ENCODE measurements around the gene ARHGAP18.

Gene ARHGAP18

DNA sequence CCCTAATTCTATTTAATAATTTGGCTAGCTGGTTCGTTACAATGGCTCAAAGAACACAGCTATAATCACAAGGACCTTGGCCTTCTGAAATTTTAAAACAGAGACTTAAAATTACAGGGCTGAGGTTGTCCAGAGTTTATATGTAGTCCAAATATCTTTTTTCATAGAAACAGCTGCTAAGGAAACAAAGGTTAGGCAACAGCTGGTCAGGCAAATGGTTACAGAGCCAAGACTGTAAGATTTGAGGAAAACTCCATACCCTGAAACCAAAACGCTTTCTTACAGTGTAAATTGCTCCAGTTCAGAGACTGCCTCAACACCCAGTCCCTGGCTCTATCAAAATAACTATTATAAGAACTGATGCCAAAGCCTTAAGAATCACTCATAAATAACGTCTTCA, 9.7 kb upstream of the ARHGAP18 start:
- DNase-seq = no peak

DNA sequence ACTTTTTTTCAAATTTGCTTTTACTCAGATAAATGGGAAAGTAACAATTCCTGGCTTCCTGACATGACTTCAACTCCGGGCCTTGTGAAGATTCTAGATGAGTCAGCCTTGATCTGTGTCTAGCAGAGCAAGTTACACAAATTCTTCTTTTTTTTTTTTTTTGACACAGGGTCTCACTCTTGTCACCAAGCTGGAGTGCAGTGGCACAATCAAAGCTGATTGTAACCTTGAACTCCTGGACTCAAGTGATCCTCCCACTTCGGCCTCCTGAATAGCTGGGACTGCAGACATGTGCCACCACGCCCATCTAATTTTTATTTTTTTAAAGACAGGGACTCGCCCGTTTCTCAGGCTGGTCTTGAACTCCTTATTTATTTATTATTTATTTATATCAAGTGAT, 7.3 kb upstream of the ARHGAP18 start:
- DNase-seq = peak; percentile 51

DNA sequence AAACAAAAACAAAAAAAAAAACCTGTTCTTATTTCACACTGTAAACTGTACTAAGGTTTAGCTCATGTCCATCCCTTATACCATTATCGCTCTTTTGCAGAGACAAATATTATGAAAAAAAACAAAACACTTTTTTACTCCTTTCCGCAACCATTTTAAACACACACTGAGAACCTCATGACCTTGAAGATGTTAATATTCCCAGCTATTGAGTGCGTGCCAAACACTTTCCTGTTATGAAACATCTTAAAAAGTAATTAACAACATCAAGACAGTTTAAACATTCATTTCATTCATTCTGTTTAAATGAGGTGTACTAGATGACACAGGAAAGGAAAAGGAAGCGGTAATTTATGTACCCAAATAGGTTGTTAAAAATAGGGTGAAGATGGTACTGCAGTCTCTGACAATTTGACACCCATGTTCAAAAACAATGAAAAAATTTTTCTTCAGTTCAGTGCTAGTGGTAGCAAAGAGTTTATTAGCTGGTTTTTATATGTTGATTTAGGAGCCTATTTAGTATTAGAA, 3.9 kb upstream of the ARHGAP18 start:
- DNase-seq = no peak

DNA sequence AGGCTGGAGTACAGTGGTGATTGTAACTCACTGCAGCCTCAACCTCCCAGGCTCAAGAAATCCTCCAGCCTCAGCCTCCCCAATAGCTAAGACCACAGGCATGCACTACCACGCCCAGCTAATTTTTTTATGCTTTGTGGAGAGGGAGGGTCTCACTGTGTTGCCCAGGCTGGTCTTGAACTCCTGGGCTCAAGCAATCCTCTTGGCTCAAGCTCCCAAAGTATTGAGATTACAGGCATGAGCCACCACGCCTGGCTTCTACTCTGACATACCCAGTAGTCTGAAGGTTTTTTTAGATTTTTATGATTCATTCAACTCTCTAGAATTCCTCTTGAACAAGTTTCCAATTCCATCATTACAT, 1.3 kb upstream of the ARHGAP18 start:
- DNase-seq = no peak

DNA sequence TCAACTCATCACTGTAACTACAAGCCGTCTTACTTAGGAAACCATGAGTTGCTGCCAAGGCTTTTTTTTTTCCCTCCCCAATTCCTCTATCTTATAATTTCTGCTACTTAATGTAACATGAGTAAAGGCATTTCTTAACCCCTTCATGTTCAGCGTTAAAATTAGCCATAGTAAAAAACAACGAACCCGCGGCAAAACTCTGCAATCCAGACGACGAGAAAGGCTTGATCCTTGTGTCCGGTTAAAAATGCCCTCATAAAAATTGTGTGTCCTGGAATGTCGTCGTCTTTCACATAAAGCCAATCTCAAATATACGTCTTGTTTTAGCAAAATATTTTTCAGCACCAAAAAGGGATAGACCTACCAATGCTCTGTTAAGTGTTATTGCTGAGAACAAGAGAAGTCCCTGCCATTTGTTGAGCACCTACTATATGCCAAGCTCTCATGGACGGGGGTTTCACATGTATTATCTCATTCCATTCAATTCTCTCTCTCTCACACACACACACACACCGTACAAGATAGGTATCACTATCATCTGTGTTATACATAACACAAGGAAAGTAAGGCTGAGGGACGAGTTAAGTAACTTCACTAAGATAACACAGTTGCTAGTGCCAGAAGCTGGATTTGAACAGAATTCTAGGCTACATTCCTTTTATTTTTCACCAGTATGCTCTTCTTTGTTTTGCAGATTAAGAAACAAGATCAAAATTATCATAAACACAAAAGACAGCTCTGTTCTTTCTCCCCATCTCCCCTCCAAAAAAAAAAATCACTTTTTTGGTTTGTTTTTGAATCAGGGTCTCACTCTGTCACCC, 683 bp upstream of the ARHGAP18 start:
- no peak for DNase-seq

DNA sequence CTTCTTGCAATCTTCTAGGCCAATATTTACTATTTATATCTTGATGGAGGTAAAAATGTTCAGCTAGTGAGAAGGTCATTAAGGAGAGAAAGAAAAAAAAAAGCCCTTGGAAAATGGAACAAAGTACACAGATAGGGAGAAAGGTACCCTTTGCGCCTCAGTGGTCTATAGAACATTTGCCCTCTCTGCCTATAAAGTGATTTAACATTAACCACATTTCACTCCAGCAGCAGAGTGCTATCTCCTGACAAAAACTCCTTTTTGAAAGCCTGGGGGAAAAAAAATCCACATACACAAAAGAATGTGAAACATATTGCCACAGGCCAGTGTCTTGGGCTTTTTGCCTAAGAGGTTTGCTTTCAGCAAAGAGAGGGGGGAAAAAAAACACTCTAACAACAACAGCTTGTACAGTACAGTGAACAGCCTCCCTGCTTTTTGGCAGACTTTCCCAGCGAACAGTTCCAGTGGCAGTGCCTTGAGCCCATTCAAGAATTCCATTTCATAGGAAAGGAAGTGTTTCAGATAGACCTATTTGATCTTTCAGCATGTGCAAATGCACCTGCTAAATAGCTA, 695 bp downstream of the ARHGAP18 start:
- peak; percentile 60 for DNase-seq

- DNase-seq = no peak
Measured at GRCh38 chr6:129708496-129709195, 1.3 kb downstream of the ARHGAP18 start.

GRCh38 chr6:129707882-129708495, 2.0 kb downstream of the ARHGAP18 start:
- no peak for DNase-seq

DNA sequence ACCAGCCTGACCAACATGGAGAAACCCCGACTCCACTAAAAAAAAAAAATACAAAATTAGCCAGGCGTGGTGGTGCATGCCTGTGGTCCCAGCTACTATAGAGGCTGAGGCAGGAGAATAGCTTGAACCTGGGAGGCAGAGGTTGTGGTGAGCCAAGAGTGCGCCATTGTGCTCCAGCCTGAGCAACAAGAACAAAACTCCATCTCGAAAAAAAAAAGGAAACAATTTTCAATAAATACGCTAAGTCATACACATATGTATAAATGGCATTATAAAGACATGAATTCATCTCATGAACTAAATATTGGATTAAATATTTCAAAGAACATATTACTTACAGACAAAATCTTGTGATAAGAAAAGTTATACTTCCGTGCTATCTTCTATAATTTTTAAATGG, 2.9 kb downstream of the ARHGAP18 start:
- no peak for DNase-seq

DNA sequence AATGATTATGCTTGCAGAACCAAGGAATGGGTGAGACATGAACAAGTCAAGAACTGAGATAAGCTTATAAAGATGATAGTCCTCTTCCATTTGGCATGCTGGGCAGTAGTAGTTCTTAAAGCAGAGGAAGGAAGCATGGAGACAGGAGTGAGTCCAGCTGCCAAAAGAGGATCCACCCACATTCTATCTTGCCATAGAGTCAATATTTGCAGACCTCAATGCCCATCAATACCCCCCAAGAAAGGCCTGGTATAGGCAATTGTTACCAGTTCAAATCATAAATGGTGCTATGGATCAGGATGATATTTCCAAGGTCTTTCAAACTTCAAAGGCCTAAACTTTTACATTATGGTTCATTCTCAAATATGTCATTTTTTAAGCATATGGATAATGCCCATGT, 4.8 kb downstream of the ARHGAP18 start:
- no peak for DNase-seq

- no peak for DNase-seq
Measured at GRCh38 chr6:129704708-129705107, 5.3 kb downstream of the ARHGAP18 start.

- DNase-seq = peak; percentile 51
Measured at GRCh38 chr6:129701721-129702455, 8.1 kb downstream of the ARHGAP18 start.

GRCh38 chr6:129700666-129701065, 9.3 kb downstream of the ARHGAP18 start:
- DNase-seq = no peak

- no peak for DNase-seq
Measured at GRCh38 chr6:129699659-129700058, 10.3 kb downstream of the ARHGAP18 start.

DNA sequence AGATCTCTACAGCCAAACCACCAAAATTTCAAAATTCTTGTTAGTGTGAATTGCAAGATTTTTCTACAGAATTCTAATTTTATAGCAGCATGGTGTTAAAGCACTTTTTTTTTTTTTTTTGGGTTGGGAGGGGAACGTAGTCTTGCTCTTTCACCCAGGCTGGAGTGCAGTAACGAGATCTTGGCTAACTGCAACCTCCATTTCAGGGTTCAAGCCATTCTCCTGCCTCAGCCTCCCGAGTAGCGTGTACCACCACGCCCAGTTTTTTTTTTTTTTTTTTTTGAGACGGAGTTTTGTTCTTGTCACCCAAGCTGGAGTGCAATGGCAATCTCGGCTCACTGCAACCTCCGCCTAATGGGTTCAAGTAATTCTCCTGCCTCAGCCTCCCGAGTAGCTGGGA, 11.5 kb downstream of the ARHGAP18 start:
- no peak for DNase-seq

DNA sequence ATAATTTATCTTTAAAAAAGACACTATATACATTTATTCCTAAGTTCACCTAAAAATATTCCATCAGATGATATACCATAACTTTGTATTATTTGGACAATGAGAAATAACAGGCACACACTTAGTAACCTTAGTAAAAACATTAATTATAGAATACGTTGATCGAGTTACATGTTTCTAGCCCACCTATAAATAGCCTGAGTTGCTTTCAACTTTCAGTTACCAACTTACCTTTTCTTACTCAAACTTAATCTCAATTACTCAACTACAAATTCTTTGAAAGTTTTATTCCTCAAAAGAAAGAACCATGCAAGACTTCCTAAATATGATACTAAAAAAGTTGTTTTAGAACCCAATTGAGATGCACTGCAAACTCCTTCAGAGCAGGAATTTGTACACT, 12.2 kb downstream of the ARHGAP18 start:
- DNase-seq = no peak

DNA sequence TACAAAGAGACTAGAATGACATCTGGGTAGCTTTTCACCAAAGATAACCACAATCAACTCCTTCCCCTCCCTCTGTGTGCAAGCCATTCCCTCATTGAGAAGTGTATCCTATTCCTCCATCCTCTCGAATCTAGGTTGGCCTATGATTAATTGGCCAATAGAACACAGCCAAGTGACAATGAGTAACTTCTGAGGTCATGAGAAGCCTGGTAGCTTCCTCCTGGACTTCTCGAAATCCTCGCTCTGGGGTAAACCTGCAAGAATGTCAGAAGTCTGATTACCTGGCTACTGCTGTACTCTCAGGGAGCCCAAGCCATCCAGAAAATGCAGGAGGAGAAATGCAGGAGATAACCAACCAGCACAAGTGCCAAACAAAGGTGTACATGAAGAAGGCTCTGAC, 13.1 kb downstream of the ARHGAP18 start:
- no peak for DNase-seq

DNA sequence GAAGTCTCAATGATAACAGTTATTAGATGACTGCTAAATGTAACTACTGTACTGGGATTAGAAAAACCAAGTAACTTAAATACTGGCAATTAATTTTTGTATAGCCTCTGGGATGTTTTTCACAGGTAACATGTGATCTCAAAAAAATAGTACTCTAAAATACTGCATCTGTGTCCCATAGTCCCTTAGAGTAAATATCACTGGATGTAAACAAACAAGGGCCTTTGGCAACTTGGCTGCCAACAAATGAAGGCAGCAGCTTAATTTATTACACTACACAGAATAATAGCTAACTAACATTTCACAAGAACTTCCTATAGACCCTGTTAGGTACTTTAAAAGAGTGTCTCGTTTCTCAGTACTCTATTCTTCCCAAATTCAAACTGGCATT, 14.0 kb downstream of the ARHGAP18 start:
- DNase-seq = no peak

DNA sequence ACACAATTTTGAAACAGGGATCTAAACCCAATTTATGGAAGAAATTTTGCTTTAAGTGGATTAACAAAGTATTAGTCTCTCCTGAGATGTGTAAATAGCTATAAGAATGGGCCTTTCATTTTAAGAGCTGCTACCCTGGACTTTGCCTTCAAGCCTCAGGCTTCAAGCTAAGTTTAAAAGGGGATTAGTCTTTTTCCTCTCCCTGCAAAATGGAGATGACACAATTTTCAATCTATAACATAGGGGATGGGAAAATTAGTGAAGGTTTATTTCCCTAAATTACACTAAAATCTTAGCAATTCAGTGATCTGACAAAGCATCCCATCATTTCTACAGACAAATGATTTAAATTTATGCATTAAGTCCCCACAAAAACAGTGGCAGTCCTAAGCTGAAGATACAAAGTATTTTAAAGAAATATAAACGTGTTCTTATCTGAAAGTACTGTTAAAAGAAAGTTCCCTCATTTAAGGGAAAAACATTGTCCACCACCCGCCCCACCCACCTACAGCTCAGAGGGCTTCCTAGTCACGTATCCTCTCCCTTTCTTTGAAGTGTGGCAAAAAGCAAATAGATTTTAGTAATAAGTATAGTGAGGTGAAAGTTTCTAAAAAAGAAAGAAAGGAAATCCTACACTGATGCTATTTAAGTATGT, 14.5 kb downstream of the ARHGAP18 start:
- DNase-seq = no peak

GRCh38 chr6:129694036-129694435, 15.9 kb downstream of the ARHGAP18 start:
- DNase-seq = no peak

- no peak for DNase-seq
Measured at GRCh38 chr6:129692467-129692866, 17.5 kb downstream of the ARHGAP18 start.

GRCh38 chr6:129691709-129692108, 18.3 kb downstream of the ARHGAP18 start:
- DNase-seq = no peak
